Adipose tissue (tissue), 3 donors: ENCODE results near the gene PEX10. TPM values are rescaled to one million over a fixed set of nuclear protein-coding genes. Genes with fewer than 3 reads are reported as not detected.

ENCODE experiments used
- H3K27ac ChIP-seq: one replicate; pipeline ENCODE4 v1.5.1; 2013; ENCODE audit warnings: low read depth, low read length
- WGBS, 3 donors: extraction: QIAGEN DNeasy Blood & Tissue Kit; methylation state at CpG; one replicate each; pipeline ENCODE4 v1.1.7; 2013; 5-methylcytosine and 5-hydroxymethylcytosine counted together
- polyA plus RNA-seq, 3 donors: library from polyadenylated mRNA; stranded (reverse); fragments of 200-250 nt; gene quantifications; one replicate each; pipeline ENCODE4 v1.2.3, GENCODE V29; 2013
- donor health status: healthy with polysubstance abuse.
- donor health status: Bipolar disorder and iron deficiency.
- donor health status: healthy.

PEX10 gene
- polyA plus RNA-seq, 3 donors = 13.8 to 30.2 (median 18.8) TPM

DNA sequence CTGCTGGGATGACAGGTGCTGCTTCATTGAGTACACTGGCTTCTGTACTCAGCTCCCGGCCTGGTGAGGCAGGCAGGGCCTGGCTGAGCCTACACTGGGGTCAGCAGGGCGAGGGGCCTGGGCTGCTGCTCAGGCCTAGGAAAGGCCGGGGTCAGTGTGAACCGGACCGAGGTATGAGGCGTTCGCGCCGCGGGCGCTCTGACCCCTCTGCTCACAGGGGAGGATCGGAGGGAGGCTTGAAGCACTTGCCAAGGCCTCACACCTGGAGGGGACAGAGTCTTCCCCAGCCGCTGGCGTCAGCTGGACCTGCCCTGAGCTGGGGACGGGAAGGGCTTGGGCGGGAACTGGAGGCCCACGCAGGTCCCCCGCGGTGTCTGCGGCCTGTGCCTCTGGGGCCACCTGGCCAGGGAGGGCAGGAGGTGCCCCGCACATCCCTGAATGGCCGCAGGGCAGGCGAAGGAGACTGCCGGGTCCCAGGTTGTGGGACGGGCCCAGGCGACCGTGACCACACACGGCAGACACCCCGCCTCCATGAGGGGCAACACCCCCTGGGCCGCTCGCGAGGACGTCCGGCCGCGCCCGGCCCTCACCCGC lies 466 bp downstream of the PEX10 start:
- H3K27ac ChIP-seq = no peak overlapping the region
- whole genome bisulfite sequencing, 3 donors = 3 to 7% (median 6%) methylated on average over 37 to 38 of the region's 38 CpGs

DNA sequence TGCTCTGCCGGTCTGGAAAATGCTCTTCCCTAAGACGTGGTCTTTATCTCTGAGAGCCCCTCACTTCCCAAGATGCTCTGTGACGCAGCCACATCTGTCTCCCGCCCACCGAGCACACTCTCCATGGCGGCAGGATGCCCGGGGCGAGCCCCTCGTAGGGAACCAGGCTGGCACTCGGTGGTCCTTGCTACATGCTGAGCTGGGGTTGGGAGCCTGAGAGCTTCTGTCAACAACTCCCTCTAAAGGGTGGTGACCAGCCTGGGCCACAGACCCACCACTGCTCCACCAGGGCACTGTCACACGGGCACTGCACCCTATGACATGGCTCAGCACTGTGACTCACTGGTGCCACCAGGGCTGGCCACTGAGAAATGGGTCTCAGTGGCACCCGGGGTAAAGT lies 2.6 kb downstream of the PEX10 start:
- 90 to 95% (median 92%) methylated on average over 12 of the region's 12 CpGs for WGBS, 3 donors
- H3K27ac ChIP-seq = no peak overlapping the region

DNA sequence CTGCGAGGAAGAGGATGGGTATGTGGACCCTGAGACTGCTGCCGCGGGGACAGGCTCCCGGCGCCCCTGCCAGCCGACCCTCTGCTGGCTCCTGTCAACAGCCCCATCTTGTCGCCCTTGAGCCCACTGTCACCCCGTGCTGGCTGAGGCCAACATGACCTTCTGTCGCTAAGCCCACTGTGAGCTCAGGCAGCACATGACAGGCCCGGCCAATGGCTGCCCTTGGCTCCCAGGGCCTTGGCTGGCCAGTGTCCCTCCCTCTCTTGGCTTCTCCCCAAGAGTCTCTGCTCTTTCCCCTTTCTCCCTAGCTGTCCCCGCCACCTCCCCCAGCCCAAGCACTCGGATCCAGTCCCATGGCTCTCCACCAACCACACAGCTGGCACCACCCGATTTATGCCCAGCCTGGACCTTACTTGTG lies 3.5 kb downstream of the PEX10 start:
- 74 to 84% (median 80%) methylated on average over 13 of the region's 13 CpGs for WGBS, 3 donors

DNA sequence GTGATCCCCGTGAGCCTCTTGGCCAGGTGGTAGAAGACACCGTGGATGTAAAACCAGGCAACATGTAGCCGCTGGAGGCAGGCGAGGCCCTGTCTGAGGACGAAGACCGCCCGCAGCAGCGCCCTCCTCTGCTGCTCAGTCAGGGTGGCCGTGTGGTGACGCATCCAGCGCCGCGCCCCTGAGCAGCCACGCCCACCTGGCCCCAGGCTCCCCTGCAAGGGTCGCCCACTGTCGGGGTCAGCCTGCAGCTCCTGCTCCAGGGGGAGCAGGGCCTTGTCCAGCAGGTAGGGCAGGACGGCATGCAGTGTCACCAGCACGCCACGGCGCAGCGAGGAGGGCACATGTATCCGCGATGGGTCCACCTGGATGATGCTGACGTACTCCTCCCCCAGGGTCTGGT lies 3.9 kb downstream of the PEX10 start:
- WGBS, 3 donors = 93 to 95% (median 94%) methylated on average over 23 to 24 of the region's 24 CpGs
- H3K27ac ChIP-seq = no peak overlapping the region

More for the DNA sequence above, 3.5 kb downstream of the PEX10 start:
- no peak overlapping the region for H3K27ac ChIP-seq

DNA sequence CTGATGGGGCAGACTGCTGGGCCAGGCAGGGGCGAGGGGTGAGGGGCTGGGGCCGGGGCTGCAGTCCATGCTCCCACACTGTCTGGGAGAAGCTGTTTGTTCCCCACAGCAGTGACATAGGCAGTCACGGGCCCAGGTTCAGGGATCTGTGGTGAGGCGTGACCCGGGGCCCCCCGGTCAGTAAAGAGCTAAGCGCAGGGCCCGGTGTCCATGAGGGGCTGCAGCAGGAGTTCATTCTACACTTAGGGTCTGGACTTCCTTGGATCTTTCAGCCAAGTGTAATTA lies 4.4 kb downstream of the PEX10 start:
- H3K27ac ChIP-seq = no peak overlapping the region
- WGBS, 3 donors = 96 to 97% (median 97%) methylated on average over 8 of the region's 8 CpGs

DNA sequence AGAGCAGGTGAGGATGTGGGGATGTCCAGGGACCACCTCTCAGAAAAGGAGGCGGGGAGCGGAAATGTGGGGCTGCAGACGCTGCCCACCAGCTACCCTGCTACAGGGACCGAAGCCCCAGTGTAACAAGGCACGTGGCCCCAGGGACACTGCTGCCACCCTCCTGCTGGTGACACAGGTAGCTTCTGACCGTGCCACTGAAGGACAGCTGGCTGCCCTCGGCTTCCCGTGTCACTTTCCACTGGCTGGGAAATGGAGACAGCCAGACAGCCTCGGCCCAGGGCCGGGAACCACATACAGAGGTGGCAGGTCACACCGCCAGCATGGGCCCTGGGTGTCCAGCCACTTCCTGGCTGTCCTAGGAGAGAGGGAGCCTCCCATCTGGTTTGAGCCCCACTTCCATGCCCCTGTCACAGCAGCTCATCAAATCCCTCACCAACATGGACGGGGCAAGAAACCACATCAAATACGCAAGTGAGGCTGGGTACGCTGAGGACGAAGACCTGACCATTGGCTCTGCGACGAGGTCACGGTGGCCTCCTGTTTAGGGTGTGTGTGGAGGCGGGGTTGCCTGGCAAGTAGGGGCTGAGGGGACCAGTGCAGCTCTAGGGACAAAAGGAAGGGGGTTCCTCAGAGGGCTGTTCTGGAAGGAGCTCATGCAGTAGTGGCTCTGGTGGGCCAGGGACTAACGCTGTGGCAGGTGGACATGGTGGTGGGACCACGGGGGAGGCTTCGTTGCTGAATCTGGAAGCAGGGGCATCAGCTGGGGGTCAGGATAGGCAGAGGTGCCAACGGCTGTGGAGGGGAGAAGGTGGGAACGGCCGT lies 5.0 kb downstream of the PEX10 start:
- WGBS, 3 donors = 82 to 86% (median 84%) methylated on average over 25 of the region's 25 CpGs
- H3K27ac ChIP-seq = no peak overlapping the region

DNA sequence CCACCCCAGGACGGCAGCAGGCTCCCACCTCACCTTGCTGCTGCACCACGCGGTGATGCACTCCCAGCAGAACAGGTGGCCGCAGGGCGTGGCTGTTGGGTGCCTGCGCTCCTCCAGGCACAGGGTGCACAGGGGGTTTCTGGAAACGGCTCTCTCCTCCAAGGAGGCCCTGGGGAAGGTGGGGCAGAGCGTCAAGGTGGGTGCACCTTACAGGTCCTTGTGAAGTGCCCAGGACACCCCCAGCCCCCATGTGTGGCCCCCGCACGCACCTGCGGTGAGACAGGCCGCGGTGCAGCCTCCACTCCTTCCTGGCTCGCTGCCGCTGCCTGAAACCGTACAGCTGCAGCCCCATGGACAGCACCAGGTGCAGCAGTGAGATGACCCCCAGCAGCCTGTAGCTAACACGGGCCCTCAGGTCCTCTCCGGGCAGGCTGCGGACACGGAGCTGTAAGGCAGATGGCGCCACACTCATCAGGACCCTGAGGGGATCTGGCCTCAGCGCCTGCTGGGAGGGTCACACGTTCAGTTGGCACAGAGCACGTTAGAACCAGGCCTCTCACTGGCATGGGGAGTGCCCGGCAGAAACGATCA lies 5.8 kb downstream of the PEX10 start:
- H3K27ac ChIP-seq = no peak overlapping the region
- 82 to 88% (median 82%) methylated on average over 24 to 26 of the region's 26 CpGs for WGBS, 3 donors

DNA sequence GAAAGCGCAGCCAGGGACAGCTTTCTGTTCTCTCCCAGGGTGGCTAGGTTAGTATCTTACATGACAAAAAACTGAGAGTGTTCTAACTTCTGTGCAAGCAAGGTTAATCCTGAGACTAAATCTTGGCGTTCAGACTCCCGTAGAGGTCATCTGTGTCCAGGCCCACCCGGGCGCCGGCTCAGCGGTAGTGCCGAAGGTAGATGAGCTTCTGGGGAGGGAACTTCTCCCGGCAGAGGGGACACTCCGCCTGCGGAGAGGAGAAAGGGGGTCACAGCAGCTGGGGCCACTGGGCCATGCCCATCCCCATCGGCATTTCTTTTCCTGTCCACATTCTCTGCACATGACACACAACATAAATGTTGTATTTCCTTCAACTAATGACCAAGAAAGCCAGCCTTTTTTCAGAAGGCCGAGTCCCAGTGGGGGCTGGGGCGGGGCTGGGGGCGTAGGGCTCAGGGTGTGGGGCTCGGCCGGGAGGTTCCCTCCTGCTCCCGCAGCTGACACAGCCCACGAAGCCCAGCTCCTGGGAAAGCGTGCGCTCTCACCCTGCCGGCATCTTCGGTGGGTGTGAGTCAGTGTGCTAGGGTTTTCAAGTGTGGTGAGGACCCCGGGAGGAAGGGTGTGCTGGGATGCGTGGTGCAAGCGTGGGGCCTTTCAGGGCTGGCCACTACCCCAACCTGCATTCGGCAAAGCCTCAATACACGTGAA lies 6.6 kb downstream of the PEX10 start:
- WGBS, 3 donors = 76 to 83% (median 80%) methylated on average over 28 of the region's 28 CpGs
- no peak overlapping the region for H3K27ac ChIP-seq

DNA sequence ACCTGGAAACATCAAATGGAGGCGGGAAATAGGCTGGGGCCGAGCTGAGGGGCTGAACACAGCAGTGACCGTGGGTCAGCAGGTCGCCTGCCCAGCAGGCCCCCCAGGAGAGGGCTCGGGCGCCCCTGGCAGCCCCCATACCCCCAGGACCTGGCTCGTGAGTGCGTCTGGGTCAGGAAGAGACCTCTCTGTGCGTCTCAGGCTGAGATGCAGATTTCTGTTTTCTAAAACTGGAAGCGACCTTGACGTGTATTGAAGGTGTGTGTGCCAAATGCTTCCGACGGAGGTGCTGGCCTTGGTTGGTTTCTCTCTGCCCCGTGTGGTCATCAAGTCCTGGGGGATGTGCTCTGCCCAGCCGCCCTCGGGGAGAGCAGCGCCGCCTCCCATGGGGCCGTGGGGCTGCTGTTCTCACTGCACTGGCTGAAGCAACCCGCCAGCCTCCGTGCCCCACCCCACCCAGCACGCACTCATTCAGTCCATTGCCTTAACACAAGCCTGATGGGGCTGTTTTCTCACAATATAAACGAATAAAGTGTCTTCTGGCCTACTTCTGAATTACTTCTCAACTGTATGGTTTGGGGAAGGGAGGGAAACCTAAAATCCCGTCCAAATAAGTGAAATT lies 7.4 kb downstream of the PEX10 start:
- H3K27ac ChIP-seq = no peak overlapping the region
- 68 to 85% (median 81%) methylated on average over 24 of the region's 24 CpGs for WGBS, 3 donors

DNA sequence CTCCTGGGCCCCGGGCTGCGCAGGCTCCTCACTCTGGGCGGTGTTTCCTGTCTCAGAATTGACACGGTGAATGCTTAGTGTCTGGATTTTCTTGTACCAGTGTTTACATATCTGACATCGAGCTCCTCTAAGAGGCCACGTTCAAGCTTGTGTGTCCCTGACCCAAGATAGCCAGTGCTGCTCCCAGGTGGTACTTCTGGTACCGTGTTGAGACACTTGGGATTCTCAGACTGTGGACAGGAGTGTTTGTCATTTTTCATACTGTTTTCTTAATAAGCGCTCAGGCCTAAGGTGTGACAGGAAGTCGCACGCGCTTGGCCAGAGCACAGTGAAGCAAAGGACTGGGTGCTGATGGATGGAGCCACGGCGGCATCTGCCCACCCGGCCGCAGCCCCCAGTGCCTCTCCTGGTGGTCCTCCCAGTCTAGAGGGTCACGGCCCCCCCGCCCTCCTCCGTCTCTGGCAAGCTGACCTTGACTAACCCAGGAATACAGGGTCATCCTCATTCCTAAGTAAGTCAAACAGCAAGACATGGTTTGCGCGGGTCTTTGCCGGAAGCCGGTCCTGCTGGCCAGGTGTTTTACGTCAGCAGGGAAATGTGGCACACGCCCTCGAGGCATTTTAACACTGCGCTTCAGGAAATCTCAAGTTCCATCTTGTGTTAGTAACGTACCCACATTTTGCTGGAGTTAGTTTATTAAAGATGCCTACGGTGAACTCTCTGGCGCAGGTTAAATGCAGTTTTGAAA lies 8.0 kb downstream of the PEX10 start:
- H3K27ac ChIP-seq = no peak overlapping the region
- WGBS, 3 donors = 83 to 86% (median 84%) methylated on average over 29 of the region's 29 CpGs

DNA sequence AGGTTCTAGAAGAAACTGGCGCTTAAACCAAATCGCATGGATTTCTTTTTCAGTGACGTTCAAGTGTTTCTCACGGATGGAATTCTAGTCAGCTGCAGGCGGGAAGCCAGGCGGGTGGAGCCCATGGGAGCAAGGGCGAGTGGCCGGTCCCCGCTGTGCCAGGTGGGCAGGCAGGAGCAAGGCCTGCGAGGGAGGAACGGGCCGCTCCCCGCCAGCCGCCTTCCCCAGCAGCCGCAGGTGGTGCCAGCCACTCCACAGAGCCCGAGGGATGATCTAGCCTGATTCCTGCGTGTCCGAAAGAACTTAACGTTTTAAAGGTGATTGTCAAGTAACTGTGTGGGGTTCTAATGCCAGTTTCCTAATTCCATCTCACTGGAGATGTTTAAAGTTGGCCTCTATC lies 9.1 kb downstream of the PEX10 start:
- whole genome bisulfite sequencing, 3 donors = 85 to 87% (median 85%) methylated on average over 19 of the region's 19 CpGs

DNA sequence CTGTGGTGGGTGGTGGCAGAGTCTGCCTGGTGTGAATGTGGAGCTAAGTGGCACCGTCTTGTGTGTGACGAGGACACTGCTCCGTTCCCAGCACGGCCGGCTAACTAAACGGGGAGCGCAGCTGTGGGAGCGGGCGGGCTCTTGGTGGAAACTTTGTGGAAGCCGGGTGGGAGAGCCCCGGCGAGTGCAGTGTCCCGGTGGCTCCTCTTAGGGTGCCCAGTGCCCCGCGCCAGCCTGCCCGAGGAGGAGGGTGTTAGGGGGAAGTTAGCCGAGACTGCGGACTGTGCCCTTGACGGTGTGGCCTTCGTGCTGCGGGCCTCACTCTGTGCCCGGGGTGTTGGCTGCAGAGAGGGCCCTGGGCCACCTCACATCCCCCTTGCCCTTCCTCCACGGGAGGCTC lies 9.9 kb downstream of the PEX10 start:
- no peak overlapping the region for H3K27ac ChIP-seq
- WGBS, 3 donors = 90 to 95% (median 93%) methylated on average over 23 of the region's 23 CpGs

More for the DNA sequence above, 9.1 kb downstream of the PEX10 start:
- no peak overlapping the region for H3K27ac ChIP-seq

DNA sequence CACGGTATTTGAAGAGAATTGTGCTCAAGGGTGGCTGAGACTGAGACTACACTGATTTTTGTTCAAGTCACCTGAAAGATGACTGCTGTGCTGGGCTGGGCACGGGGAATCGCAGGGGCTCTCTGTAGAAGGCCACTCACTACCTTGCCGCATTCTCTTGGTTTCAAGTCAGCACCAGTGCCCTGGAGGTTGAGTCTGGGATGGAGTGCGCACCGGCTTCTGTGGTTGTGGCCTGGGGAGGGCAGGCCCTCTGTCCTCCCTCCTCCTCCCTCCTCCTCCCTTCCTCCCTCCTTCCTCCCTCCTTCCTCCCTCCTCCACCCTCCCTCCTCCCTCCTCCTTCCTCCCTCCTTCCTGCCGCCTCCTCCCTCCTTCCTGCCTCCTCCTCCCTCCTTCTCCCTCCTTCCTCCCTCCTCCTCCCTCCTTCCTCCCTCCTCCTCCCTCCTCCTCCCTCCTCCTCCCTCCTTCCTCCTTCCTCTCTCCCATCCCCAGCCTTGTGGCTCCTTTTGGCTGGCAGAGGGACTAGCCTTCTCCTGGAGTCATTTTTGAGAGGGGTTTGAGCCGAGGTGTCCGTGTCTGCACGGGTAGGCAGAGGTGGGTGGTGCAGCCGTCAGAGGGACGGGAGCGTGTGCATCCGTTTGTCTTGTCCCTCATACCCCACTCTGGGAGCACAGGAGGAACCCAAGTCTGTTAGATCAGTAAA lies 11.3 kb downstream of the PEX10 start:
- WGBS, 3 donors = 86 to 90% (median 86%) methylated on average over 13 to 14 of the region's 14 CpGs

DNA sequence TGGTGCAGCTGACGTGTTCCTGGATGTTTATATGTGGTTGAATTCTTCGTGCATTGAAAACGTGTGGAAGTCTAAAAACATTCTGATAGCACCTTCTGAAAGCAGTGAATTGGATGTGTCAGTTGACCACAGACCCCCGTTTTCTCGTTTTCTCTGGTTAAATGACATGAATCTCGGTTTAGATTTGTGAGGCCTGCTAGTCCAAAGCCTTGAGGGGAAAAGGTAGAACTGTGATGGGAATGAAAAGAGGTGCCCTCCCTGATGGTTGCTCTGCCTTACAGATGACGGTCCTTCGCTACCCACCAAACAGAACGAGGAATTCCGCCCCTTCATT lies 11.8 kb downstream of the PEX10 start:
- H3K27ac ChIP-seq = no peak overlapping the region
- WGBS, 3 donors = 87 to 90% (median 88%) methylated on average over 10 of the region's 10 CpGs

More for the DNA sequence above, 11.3 kb downstream of the PEX10 start:
- no peak overlapping the region for H3K27ac ChIP-seq

DNA sequence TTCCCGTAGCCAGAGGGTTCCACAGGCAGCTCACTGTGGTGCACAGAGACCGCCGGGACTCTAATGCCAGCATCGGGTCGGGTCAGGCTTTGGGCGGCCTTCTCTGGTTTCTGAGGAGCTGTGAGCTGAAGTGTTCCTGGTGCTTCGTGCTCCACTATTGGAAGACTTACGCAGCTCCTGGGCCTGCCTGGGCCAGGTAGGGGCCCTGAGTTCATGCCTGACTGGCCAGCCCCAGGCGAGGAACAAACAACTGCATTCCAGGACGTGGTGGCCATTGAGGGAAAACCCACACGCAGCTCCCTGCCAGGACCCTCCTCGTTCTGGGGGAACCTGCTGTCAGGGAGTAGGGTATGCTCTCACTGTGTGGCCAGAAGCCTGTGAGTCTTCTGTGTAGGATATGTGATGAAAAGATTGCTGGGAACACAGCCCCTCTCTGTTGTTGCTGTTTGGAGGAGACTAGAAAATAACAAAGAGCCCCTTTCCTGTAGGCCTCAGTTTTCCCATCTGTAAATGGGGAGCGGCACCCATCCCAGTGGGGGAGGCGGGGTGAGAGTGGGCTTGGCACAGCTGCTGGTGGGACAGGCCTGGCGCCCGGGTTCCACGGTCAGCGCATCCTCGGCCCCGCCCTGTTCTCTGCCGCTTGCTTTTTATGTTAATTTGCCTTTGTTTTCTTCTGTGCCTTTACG lies 12.3 kb downstream of the PEX10 start:
- 88 to 92% (median 91%) methylated on average over 22 of the region's 22 CpGs for WGBS, 3 donors
- H3K27ac ChIP-seq = no peak overlapping the region

DNA sequence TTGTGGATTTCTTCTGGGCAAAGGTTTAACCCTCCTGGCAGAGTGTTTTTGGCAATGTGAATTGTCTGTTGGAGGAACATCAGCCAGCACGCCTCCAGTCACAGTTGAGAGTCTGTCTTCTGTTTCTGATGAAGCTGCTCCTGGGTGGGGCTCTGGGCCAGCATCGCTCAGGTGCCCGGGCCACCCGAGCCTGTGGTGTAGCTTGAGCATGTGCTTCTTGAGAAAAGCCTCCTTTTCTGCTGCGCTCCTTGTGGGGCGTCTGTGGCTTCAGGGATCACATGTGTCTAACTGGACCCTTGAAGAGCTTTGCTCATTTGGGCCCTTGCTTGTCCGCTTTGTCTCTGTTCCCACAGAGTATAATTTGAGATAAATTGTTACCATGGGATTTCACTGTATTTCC lies 13.5 kb downstream of the PEX10 start:
- 79 to 92% (median 82%) methylated on average over 7 of the region's 7 CpGs for WGBS, 3 donors
- H3K27ac ChIP-seq = no peak overlapping the region

DNA sequence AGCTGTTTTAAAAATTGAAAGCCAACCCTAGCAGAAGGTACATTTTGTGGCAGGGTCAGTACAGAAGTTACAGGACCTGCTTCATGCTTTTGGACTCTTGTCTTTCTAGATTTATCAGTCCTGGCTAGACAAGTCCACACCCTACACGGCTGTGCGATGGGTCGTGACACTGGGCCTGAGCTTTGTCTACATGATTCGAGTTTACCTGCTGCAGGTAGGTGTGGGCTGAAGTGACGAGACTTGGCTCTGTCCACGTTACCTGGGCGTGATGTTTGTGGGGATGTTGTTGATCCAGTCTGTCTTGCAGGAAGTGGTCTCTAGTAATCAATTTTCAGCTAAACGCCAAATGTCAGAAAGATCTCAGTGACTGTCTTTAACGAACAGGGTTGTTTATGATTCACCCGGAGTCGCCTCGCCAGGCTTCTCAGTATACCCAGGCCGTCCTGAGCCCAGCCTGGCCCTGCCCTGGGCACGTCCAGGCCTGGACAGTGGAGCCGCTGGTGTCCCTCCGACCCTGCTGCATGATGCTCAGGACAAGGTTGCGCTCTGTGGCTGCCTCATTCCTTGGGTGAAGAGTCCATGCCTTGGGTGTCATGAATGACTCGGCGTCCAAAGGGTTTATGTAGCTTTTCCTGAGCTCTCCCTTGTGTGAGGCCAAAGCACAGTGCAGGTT lies 15.2 kb downstream of the PEX10 start:
- 88 to 94% (median 89%) methylated on average over 19 of the region's 19 CpGs for WGBS, 3 donors
- H3K27ac ChIP-seq = no peak overlapping the region
